Dermis blood vessel endothelial cell (primary cell): ENCODE measurements around the gene KLK6. TPM values are rescaled to one million over a fixed set of nuclear protein-coding genes. Genes with fewer than 3 reads are reported as not detected.
"Not testable (repeated sequence)": the region's sequence is repeated elsewhere in the genome, so short reads cannot be mapped to it uniquely, and the experiment has no call there.

Experiments
- DNase-seq: peaks from one replicate; pipeline ENCODE4 v3.0.0; 2010
- total RNA-seq: library from RNA; depleted of rRNA; stranded (reverse); fragments of >200 nt; gene quantifications from 2 replicates; pipeline ENCODE4 v1.2.3, GENCODE V29; 2014

The KLK6 gene
- total RNA-seq, 1 donor from 2014 or later: not detected

- not testable (repeated sequence) for DNase-seq
Measured at GRCh38 chr19:50984416-50984815, 15.0 kb upstream of the KLK6 start.

GRCh38 chr19:50983625-50984292 is 14.4 kb upstream of the KLK6 start, which contains the start of gene KLK7:
Gene KLK7, minus strand, starts transcription at chr19:50983917. Its CDS starts 1,518 bp downstream, at chr19:50982399.
- no peak for DNase-seq

GRCh38 chr19:50982186-50982585 is 12.8 kb upstream of the KLK6 start:
- DNase-seq: no peak

- DNase-seq: no peak
Measured at GRCh38 chr19:50981587-50982146, 12.3 kb upstream of the KLK6 start.

GRCh38 chr19:50980208-50980607 is 10.8 kb upstream of the KLK6 start:
- no peak for DNase-seq

GRCh38 chr19:50979758-50980157 is 10.4 kb upstream of the KLK6 start:
- DNase-seq: no peak

- DNase-seq: no peak
Measured at GRCh38 chr19:50978772-50979390, 9.5 kb upstream of the KLK6 start.

- DNase-seq: no peak
Measured at GRCh38 chr19:50977626-50978025, 8.2 kb upstream of the KLK6 start.

GRCh38 chr19:50975766-50976165 is 6.4 kb upstream of the KLK6 start:
- DNase-seq: no peak

- DNase-seq: no peak
Measured at GRCh38 chr19:50974702-50975556, 5.5 kb upstream of the KLK6 start.

GRCh38 chr19:50972795-50973376 is 3.5 kb upstream of the KLK6 start:
- no peak for DNase-seq

GRCh38 chr19:50969810-50970209 is 419 bp upstream of the KLK6 start:
- not testable (repeated sequence) for DNase-seq

- DNase-seq: no peak
Measured at GRCh38 chr19:50968716-50969412, 527 bp downstream of the KLK6 start.

GRCh38 chr19:50967929-50968715 is 1.3 kb downstream of the KLK6 start:
- no peak for DNase-seq

- no peak for DNase-seq
Measured at GRCh38 chr19:50964266-50964665, 5.1 kb downstream of the KLK6 start.

- no peak for DNase-seq
Measured at GRCh38 chr19:50963381-50963780, 6.0 kb downstream of the KLK6 start.

- DNase-seq: no peak
Measured at GRCh38 chr19:50962245-50962644, 7.1 kb downstream of the KLK6 start.

- no peak for DNase-seq
Measured at GRCh38 chr19:50959731-50960500, 9.5 kb downstream of the KLK6 start.

GRCh38 chr19:50957587-50957986 is 11.8 kb downstream of the KLK6 start:
- DNase-seq: no peak

GRCh38 chr19:50952910-50953309 is 16.5 kb downstream of the KLK6 start, which contains the start of gene KLK5:
Gene KLK5, minus strand, starts transcription at chr19:50953038. Its CDS starts 381 bp downstream, at chr19:50952657.
- DNase-seq: no peak
